Activated T-helper 1 cell treated with anti-CD3 and anti-CD28 coated beads, Interleukin-12 subunit alpha, Interleukin-12 subunit beta, Interleukin-2, Interleukin-4 antibody, amounts not matched to agents 30 ng/mL and 10 ng/mL and 1 ng/mL, durations not matched to agents 14 hours and 24 hours and 36 hours (primary cell): ENCODE results near the gene GADL1. TPM values are rescaled to one million over a fixed set of nuclear protein-coding genes. Genes with fewer than 3 reads are reported as not detected.
A peak's percentile ranks its signal among the peaks of the same experiment; 100 is the strongest.

Experiments used
- DNase-seq: peaks from one replicate; pipeline ENCODE4 v3.0.0; 2021; ENCODE audit warnings: low spot score
- H3K27ac Mint-ChIP-seq: one replicate; pipeline ENCODE4 v1.8.0; 2021; ENCODE audit warnings: mild to moderate bottlenecking, mixed read lengths
- H3K27me3 Mint-ChIP-seq: one replicate; pipeline ENCODE4 v1.8.0; 2022; ENCODE audit warnings: mild to moderate bottlenecking, moderate library complexity, mixed read lengths; ENCODE audit not compliant: insufficient read depth
- H3K36me3 Mint-ChIP-seq: one replicate; pipeline ENCODE4 v1.8.0; 2021; ENCODE audit warnings: low read depth, mixed read lengths
- H3K4me1 Mint-ChIP-seq: one replicate; pipeline ENCODE4 v1.8.0; 2021; ENCODE audit warnings: low read depth, mixed read lengths
- H3K4me3 Mint-ChIP-seq: one replicate; pipeline ENCODE4 v1.8.0; 2021; ENCODE audit warnings: mild to moderate bottlenecking, moderate library complexity, mixed read lengths
- H3K9me3 Mint-ChIP-seq: one replicate; pipeline ENCODE4 v1.8.0; 2021; ENCODE audit warnings: mixed read lengths
- intact Hi-C: fragments of 100-400 bp; cut with micrococcal nuclease; formaldehyde crosslinking; loops from one replicate; pipeline ENCODE4 v1.15.1; 2024
- total RNA-seq: library from RNA; stranded (reverse); gene quantifications from 2 replicates; pipeline ENCODE4 v1.2.3, GENCODE V29; 2022

The GADL1 gene
- total RNA-seq, 1 donor from 2014 or later, result not detected

DNA sequence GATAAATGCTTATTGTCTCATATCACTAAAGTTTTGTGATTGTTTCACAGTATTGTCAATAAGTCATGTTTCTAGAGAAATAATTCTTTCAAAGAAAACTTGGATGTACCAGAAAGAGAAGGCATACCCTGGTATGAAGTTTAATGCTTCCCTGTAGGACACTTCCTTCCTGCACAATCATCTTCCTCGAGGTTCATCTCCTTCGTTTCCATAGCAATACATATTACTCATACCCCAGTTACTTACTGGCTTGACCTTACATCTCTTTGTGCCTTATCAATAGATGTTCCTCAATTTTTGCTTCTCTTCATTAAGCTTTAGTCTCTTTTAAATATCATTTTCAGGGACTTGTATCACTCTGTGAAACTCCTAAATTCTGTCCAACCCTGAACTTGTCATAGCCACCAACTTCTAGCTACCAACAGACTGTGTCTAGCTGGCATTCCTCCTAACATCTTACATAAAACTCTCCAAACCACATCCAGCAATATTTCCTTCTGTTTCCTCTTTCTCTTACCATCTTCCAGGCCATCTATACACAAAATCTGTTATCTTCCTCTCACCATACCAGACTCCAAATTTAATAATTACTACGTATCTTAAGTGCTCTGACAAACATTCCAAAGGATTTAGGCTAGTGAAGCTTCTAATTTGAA lies 134.3 kb downstream of the GADL1 start:
- intact Hi-C loops, result no loop called here
- H3K4me1 Mint-ChIP-seq, result no peaks in the 10 kb centered on the region
- no peaks in the 10 kb centered on the region for H3K36me3 Mint-ChIP-seq
- H3K9me3 Mint-ChIP-seq, result no peaks in the 10 kb centered on the region
- no peak overlapping the region for H3K27ac Mint-ChIP-seq
- no peak overlapping the region for H3K4me3 Mint-ChIP-seq
- DNase-seq, result no peak
- H3K27me3 Mint-ChIP-seq, result peaks cover 8% of the 10 kb centered on the region

DNA sequence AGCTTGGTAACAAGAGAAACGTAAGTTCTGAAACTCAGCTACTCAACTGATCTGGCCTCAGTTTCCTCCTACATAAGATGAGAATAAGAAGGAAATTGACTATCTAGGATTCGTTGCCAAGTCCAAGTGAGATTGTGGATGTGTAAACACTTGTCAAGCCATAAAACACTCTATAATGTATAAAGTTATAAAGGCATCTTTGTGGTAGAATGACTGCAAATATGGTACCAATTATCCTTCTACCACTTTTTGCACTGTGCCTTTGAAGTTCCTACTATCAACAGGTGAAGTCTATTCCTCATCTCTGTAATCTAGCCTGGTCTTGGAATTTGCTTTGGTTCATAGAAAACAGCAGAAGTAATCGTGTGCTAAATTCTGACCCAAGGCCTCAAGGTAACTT lies 138.2 kb downstream of the GADL1 start:
- Mint-ChIP-seq H3K4me1 (peaks cover 15% of the 10 kb centered on the region), H3K27ac (no peak overlapping the region), H3K36me3 (no peaks in the 10 kb centered on the region), H3K4me3 (no peak overlapping the region), H3K27me3 (peaks cover 8% of the 10 kb centered on the region), H3K9me3 (no peaks in the 10 kb centered on the region)
- no peak for DNase-seq
- intact Hi-C loops, result loop anchor here (10.0 kb wide), 1 partner anchor 1821 kb away; no protein-coding TSS in a partner anchor

DNA sequence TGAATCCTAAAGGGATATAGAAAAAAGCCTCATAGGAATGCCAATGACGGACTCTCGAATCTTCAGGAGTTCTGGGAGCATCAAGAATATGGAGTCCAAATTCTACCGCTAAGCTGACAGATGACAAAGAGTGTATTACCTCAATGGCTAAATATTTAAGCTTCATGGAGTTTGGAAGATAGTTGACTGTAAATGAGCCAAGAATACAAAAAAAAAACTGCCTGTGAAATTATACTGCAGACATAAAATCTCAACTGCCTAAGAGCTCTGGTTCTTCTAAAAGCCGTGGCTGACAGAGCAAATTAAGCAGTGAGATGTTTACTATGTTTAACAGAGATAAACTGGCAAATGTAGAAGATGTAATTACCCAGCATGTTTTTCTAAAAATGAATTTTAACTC lies 140.0 kb downstream of the GADL1 start:
- H3K9me3 Mint-ChIP-seq, result no peaks in the 10 kb centered on the region
- intact Hi-C loops, result loop anchor here (5.0 to 10.0 kb wide), 3 partner anchors 147 to 1820 kb away; partner anchors contain the start of gene TGFBR2
- peaks cover 5% of the 10 kb centered on the region for H3K27me3 Mint-ChIP-seq
- H3K36me3 Mint-ChIP-seq, result no peaks in the 10 kb centered on the region
- H3K4me3 Mint-ChIP-seq, result no peak overlapping the region
- no peak overlapping the region for H3K27ac Mint-ChIP-seq
- peaks cover 21% of the 10 kb centered on the region for H3K4me1 Mint-ChIP-seq
- DNase-seq, result no peak

DNA sequence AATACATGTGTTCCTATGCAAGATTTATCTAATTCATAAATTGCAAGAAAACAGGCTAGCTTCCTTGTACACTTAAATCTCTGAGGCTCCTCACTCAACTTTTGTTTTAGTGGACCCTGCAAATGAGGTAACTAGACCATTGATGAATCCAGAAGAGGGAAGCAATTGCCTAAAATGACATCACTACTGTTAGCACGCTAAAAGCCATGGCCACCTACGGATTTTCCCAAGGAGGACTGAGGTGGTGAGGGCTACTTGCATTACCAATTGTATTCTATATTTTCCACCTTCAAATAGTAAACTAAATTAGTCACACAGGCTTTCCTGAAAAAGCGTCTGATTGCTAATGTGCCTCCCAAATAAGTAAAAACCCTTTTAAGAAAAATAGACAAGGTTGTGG lies 140.7 kb downstream of the GADL1 start:
- intact Hi-C loops, result loop anchor here (5.0 to 10.0 kb wide), 3 partner anchors 146 to 1819 kb away; partner anchors contain the start of gene TGFBR2
- H3K36me3 Mint-ChIP-seq, result no peaks in the 10 kb centered on the region
- H3K27ac Mint-ChIP-seq, result no peak overlapping the region
- H3K9me3 Mint-ChIP-seq, result no peaks in the 10 kb centered on the region
- no peak overlapping the region for H3K4me3 Mint-ChIP-seq
- H3K4me1 Mint-ChIP-seq, result peaks cover 27% of the 10 kb centered on the region
- no peak for DNase-seq
- peaks cover 5% of the 10 kb centered on the region for H3K27me3 Mint-ChIP-seq

DNA sequence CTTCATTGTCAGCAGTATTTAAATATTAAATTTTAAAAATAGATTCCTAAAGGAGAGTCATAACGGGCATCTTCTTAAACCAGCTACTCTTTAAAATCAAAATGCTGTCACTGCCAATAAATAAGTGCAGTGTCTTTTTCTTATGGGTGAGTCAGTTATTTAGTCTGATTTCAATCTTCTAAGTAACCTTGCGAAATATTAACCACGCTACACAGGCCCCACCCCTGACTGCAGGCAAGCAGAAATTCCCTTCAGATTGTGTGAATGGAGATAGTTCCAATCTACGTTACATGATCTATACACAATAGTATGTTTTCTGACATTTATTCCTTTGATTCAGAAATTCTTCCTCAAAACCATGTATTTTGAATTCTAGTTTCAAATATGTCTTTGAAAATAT lies 141.5 kb downstream of the GADL1 start:
- intact Hi-C loops, result loop anchor here (5.0 to 10.0 kb wide), 3 partner anchors 146 to 1818 kb away; partner anchors contain the start of gene TGFBR2
- no peak overlapping the region for H3K27ac Mint-ChIP-seq

DNA sequence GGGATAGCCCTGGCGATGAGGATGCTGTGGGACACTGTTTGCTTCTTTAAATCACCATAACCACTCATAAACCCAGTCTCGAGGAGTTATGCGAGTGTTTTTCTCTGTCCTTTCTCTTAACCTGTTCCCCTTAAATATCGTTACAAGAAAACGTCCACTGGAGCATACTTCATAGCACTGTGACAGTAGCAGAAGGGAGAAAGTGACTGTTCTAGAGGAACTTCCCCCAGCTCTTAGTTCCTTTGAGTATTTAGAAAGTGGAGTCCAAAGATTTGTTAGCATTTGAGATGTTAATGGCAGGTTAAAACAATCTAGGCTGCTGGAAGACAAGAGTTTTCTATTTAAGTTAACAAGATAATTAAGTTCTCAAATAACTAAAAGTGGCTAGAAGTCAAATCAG lies 142.0 kb downstream of the GADL1 start:
- Mint-ChIP-seq H3K9me3 (no peaks in the 10 kb centered on the region), H3K27me3 (no peaks in the 10 kb centered on the region), H3K4me3 (no peak overlapping the region), H3K4me1 (peaks cover 35% of the 10 kb centered on the region), H3K27ac (no peak overlapping the region), H3K36me3 (no peaks in the 10 kb centered on the region)
- no peak for DNase-seq
- intact Hi-C loops, result loop anchor here (5.0 to 10.0 kb wide), 3 partner anchors 145 to 1818 kb away; partner anchors contain the start of gene TGFBR2

More for the DNA sequence above, 141.5 kb downstream of the GADL1 start:
- Mint-ChIP-seq H3K27me3 (peaks cover under 1% of the 10 kb centered on the region), H3K36me3 (no peaks in the 10 kb centered on the region), H3K4me1 (peaks cover 30% of the 10 kb centered on the region), H3K4me3 (no peak overlapping the region), H3K9me3 (no peaks in the 10 kb centered on the region)
- DNase-seq, result no peak

DNA sequence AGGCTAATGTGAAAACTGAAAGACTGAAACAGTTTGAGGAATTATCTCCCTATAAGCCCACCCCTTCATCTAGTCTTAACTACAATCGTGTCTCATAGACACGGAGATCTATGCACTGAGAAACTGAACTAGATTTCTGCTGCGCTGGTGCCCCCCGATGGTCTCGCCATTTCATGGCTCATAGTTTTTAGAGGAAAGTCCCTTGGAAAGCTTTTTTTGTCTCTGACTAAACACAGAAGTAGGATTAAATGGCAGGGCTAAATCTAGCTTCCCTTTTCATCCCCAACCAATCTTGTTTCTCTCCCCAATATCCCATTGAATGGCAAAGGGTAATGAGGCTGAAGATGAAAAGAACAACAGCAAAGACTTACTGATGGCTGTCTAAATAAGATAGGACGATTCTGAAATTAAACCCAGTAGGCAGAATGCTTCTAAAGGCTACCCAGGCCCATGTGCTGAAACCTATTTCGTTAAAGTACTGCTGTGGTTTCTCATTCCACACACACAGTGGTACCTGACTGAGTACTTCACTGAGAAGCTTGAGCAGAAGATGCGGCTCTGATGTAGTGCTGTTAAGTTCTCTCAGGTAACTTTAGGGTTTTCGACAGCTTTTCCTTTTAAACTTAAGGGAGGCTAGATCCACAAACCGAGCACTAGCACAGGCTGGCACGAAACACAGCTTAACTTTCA lies 142.7 kb downstream of the GADL1 start:
- no peak overlapping the region for H3K27ac Mint-ChIP-seq
- no peaks in the 10 kb centered on the region for H3K36me3 Mint-ChIP-seq
- H3K27me3 Mint-ChIP-seq, result no peaks in the 10 kb centered on the region
- no peaks in the 10 kb centered on the region for H3K9me3 Mint-ChIP-seq
- no peak overlapping the region for H3K4me3 Mint-ChIP-seq
- intact Hi-C loops, result loop anchor here (1.0 to 10.0 kb wide), 6 partner anchors 144 to 1817 kb away; partner anchors contain the start of gene TGFBR2
- H3K4me1 Mint-ChIP-seq, result peaks cover 35% of the 10 kb centered on the region
- peak; percentile 26 for DNase-seq

DNA sequence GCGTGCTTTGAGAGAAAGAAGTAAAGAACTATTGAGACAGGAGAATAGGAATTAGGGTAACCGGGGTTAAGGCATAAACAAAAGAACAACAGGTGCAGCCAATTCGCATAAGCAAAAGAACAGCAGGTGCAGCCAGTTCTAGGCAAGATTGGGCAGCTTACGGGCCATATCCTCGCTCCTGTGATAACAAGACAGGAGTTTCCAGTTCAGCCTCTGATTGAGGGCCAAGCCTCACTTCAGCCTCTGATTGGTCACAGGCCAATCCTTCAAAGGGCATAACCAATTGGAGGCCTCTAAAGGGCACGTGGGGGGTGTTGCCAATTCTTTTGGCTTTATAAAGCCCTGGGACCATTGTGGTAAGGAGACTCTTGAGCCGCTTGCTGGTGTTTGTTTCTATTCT lies 143.5 kb downstream of the GADL1 start:
- Mint-ChIP-seq H3K9me3 (no peaks in the 10 kb centered on the region), H3K36me3 (no peaks in the 10 kb centered on the region), H3K27me3 (no peaks in the 10 kb centered on the region)

DNA sequence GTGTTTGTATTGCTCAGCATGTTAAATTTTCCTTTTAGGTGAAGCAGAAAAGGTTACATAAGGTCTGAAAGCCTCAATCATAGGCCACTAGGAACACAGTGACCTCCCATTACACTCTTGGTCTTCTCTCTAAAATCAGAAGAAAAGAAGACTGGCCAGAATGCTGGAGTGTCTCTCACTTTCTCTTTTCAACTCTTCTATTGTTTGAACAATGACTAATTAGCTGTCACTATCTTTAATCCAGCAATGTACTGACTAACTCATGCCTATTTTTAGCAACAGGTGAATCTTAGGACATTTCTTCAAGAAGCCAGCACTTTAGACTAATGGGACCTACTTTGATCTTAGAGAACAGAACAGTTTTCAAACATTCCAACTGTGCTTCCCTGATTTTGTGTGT lies 145.2 kb downstream of the GADL1 start:
- Mint-ChIP-seq H3K4me3 (no peak overlapping the region), H3K27me3 (no peaks in the 10 kb centered on the region), H3K27ac (no peak overlapping the region), H3K36me3 (no peaks in the 10 kb centered on the region), H3K4me1 (peaks cover 35% of the 10 kb centered on the region), H3K9me3 (no peaks in the 10 kb centered on the region)
- intact Hi-C loops, result no loop called here
- DNase-seq, result no peak

More for the DNA sequence above, 143.5 kb downstream of the GADL1 start:
- Mint-ChIP-seq H3K4me1 (peaks cover 35% of the 10 kb centered on the region), H3K4me3 (no peak overlapping the region), H3K27ac (no peak overlapping the region)
- no peak for DNase-seq
- intact Hi-C loops, result loop anchor here (1.0 to 10.0 kb wide), 6 partner anchors 144 to 1816 kb away; partner anchors contain the start of gene TGFBR2

DNA sequence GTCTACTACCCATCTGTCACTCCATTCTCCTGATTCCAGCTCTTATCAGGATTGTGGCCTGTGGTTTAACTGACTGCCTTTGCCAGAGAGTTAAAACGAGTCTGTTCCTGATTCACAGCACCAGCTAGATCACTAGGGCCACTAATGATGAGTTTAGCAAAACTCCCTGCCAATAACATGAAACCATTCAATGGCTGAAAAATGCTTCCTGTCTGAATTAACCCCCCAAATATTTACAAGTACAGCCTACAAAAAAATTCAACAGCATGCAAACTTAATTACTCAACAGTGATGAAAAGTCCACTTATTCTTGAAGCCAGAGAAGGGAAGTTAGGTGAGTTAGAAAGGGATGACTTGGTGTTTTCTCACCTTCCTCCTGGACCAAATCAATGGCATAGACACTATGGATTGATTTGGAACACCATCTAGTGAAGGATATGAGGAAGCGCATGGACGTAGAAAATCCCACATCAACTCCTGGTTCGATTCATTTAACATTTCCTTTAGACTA lies 146.6 kb downstream of the GADL1 start:
- no peaks in the 10 kb centered on the region for H3K9me3 Mint-ChIP-seq
- H3K36me3 Mint-ChIP-seq, result no peaks in the 10 kb centered on the region
- H3K4me1 Mint-ChIP-seq, result peaks cover 49% of the 10 kb centered on the region
- intact Hi-C loops, result no loop called here
- no peak overlapping the region for H3K27ac Mint-ChIP-seq
- no peak for DNase-seq
- H3K4me3 Mint-ChIP-seq, result no peak overlapping the region
- no peaks in the 10 kb centered on the region for H3K27me3 Mint-ChIP-seq

DNA sequence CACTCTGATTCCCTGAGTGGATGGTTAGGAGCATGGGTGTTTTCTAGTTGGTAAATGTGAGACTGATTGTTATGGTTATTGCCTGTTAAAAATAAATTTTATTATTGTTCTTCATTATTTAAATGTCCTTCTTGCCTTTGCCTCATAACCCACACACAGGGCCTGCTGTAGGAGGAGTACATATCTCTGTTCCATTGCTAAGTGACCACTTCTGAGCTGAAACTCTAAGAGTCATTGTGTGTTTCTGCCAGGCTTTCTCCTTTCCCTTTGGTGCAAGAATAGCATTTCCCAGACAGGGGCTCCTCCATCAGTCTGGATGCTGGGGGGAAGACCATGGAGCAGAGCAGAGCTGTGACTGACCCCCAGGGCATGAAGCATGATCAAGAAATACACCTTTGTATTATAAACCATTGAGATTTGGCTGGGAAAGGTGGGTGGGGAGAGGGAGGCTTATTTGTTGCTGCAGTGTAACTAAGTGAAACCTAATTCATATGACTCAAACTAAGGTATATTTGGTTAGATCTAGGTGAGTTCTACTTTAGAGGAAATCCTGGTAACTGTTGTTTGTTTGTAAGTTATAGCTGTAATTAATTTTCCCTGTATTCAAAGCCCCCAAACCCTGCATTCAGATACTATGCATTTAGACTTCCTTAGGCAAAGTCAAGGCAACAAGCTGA lies 150.7 kb downstream of the GADL1 start:
- Mint-ChIP-seq H3K4me3 (no peak overlapping the region), H3K27me3 (no peaks in the 10 kb centered on the region), H3K9me3 (no peaks in the 10 kb centered on the region), H3K36me3 (no peaks in the 10 kb centered on the region), H3K4me1 (peaks cover 23% of the 10 kb centered on the region), H3K27ac (peak overlapping the region; percentile 44)
- intact Hi-C loops, result no loop called here
- DNase-seq, result no peak

DNA sequence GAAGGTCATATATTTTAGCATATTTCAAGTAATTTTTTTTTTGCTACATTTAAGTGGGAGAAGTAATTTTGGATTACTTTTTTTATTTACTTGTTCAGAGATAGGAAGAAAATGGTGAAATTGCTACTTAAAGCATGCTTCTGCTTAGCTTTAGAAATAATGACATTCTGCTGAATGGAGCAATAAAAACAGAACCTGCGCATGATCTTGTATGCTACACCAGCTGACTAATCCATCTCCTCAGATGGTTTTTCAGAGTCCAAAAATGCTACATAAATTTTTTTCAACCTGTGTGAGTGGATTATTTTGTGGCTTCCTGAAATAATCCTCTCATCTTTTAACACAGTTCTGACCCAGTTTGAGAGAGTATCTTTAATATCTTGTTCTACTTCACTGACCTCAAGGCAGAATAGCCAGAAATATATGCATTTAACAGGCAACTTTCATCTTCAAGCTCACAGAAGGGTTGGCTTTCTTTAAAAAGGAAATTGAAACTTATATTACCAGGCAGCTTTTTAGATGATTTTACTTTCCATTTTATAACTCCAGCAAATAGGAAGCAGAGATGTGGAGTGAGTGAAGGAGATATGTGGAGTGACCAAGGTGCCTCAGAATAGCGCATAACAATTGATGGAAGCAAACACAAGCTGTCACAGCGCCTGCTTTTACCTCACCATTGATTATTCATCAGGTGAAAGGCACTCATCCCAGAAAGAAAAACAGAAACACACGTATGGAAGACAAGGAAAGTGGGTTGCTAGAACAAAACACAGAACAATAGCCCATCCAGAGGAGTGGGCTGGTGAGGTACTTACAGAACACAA lies 151.5 kb downstream of the GADL1 start:
- no peaks in the 10 kb centered on the region for H3K36me3 Mint-ChIP-seq
- no peaks in the 10 kb centered on the region for H3K27me3 Mint-ChIP-seq
- H3K27ac Mint-ChIP-seq, result no peak overlapping the region
- no peaks in the 10 kb centered on the region for H3K9me3 Mint-ChIP-seq
- H3K4me3 Mint-ChIP-seq, result no peak overlapping the region
- H3K4me1 Mint-ChIP-seq, result peaks cover 27% of the 10 kb centered on the region
- no peak for DNase-seq
- intact Hi-C loops, result no loop called here
